Endothelial cell of umbilical vein (primary cell): ENCODE data around the gene ARHGEF37. TPM values are rescaled to one million over a fixed set of nuclear protein-coding genes. Genes with fewer than 3 reads are reported as not detected.

ENCODE experiments used
- BruUV-seq: library from RNA; stranded (reverse); fragments of 400-500 nt; replicated peaks from 2 replicates; lab custom pipeline; 2021; lab: Mats Ljungman, UMichigan
- CTCF ChIA-PET: fragments of 300-600, 350-600 bp; sonication (Branson Sonifier 250); formaldehyde crosslinking; loops from one replicate; lab custom pipeline; 2021; ENCODE audit warnings: antibody characterized with exemption, inconsistent platforms; lab: Charles Lee
- POLR2A ChIA-PET: fragments of 300-600, 350-600 bp; sonication (Branson Sonifier 250); formaldehyde crosslinking; loops from one replicate; lab custom pipeline; 2021; ENCODE audit warnings: antibody characterized with exemption, inconsistent platforms; lab: Charles Lee
- DNase-seq: peaks from one replicate; pipeline ENCODE4 v3.0.0-alpha.2; 2011; ENCODE audit warnings: low read depth, low spot score
- FAIRE-seq: peaks from 2 replicates; lab custom pipeline; 2011; peaks lifted over from hg19 to GRCh38; lab: Jason Lieb, UNC
- H2AFZ ChIP-seq: 2 replicates; pipeline ENCODE4 v1.6.0; 2012; ENCODE audit warnings: low read depth, low read length, control low read depth, inconsistent platforms
- H3K27ac ChIP-seq: 2 replicates; pipeline ENCODE4 v1.5.1; 2011; ENCODE audit warnings: low read depth, mild to moderate bottlenecking, control low read depth, low read length, moderate library complexity; ENCODE audit not compliant: insufficient read depth
- H3K27me3 ChIP-seq, 2 experiments: 2 replicates each; pipeline versions ENCODE4 v1.6.0 to v1.6.1; 2011; ENCODE audit warnings: low read length in 2 of 2, mixed read lengths in 1 of 2; ENCODE audit not compliant: control insufficient read depth in 2 of 2, insufficient read depth in 2 of 2
- H3K36me3 ChIP-seq, 2 experiments: 2 replicates in 1 of 2; 3 replicates in 1 of 2; pipeline ENCODE4 v1.5.1; 2011; ENCODE audit warnings: low read length in 2 of 2, mild to moderate bottlenecking in 1 of 2, moderate library complexity in 1 of 2; ENCODE audit not compliant: control insufficient read depth in 2 of 2, insufficient read depth in 2 of 2; ENCODE audit errors: extremely low read depth in 1 of 2
- H3K4me1 ChIP-seq: 3 replicates; pipeline ENCODE4 v1.5.1; 2011; ENCODE audit warnings: mild to moderate bottlenecking, low read length; ENCODE audit not compliant: control insufficient read depth, insufficient read depth; ENCODE audit errors: extremely low read depth
- H3K4me2 ChIP-seq: 2 replicates; pipeline ENCODE4 v1.6.1; 2011; ENCODE audit warnings: low read length, control low read depth, mixed read lengths; ENCODE audit not compliant: insufficient read depth
- H3K4me3 ChIP-seq, 3 experiments: fragments of 200-600 bp in 1 of 3; sonication (generic), shearing (Covaris generic) in 1 of 3; replicated peaks in 1 of 3; 2 replicates each; pipeline ENCODE4 v1.5.1; 2011 to 2016; ENCODE audit warnings: control low read depth in 3 of 3, low read length in 3 of 3, mild to moderate bottlenecking in 2 of 3, inconsistent platforms in 1 of 3, low read depth in 1 of 3, moderate library complexity in 1 of 3; ENCODE audit not compliant: insufficient read depth in 1 of 3
- H3K79me2 ChIP-seq: 2 replicates; pipeline ENCODE4 v1.6.0; 2012; ENCODE audit warnings: low read length, inconsistent platforms; ENCODE audit not compliant: control insufficient read depth, insufficient read depth
- H3K9ac ChIP-seq: replicated peaks from 2 replicates; pipeline ENCODE3; 2011; ENCODE audit warnings: low read length, control low read depth; ENCODE audit not compliant: insufficient read depth; ENCODE audit errors: extremely low read depth
- H3K9me1 ChIP-seq: replicated peaks from 3 replicates; pipeline ENCODE4 v1.6.0; 2011; ENCODE audit warnings: mild to moderate bottlenecking, low read length; ENCODE audit not compliant: control insufficient read depth, insufficient read depth; ENCODE audit errors: extremely low read depth
- H3K9me3 ChIP-seq: replicated peaks from 2 replicates; pipeline ENCODE4 v1.5.1; 2012; ENCODE audit warnings: low read length, inconsistent platforms; ENCODE audit not compliant: control insufficient read depth, insufficient read depth
- H4K20me1 ChIP-seq: replicated peaks from 2 replicates; pipeline ENCODE3; 2011; ENCODE audit warnings: mild to moderate bottlenecking, low read length; ENCODE audit not compliant: control insufficient read depth, insufficient read depth; ENCODE audit errors: extremely low read depth
- CTCF ChIP-seq, 2 donors: IDR thresholded peaks; 1 replicate in 1 of 2; 2 replicates in 1 of 2; pipeline ENCODE4 v1.5.1; 2011; ENCODE audit warnings: low read length in 2 of 2, mild to moderate bottlenecking in 2 of 2, moderate library complexity in 2 of 2, control low read depth in 1 of 2, inconsistent platforms in 1 of 2, low read depth in 1 of 2; ENCODE audit not compliant: insufficient read depth in 1 of 2; ENCODE audit errors: extremely low read depth in 1 of 2
- EZH2 ChIP-seq: IDR thresholded peaks from 2 replicates; pipeline ENCODE4 v1.6.1; 2012; ENCODE audit warnings: borderline replicate concordance, low read depth, mild to moderate bottlenecking, moderate library complexity, low read length, inconsistent platforms; ENCODE audit not compliant: severe bottlenecking
- GATA2 ChIP-seq: IDR thresholded peaks from 2 replicates; pipeline ENCODE4 v1.7.0; 2011; ENCODE audit warnings: low read depth, mild to moderate bottlenecking, moderate library complexity, mixed read lengths, low read length; ENCODE audit not compliant: insufficient read length, insufficient read depth
- JUN ChIP-seq: IDR thresholded peaks from 2 replicates; pipeline ENCODE4 v1.6.1; 2011; ENCODE audit warnings: borderline replicate concordance, low read depth; ENCODE audit not compliant: insufficient read length, insufficient read depth
- MYC ChIP-seq: IDR thresholded peaks from one replicate; pipeline ENCODE4 v1.6.1; 2011; ENCODE audit warnings: mild to moderate bottlenecking, low read depth, low read length
- POLR2A ChIP-seq: IDR thresholded peaks from 2 replicates; pipeline ENCODE4 v1.6.1; 2012; ENCODE audit warnings: low read depth, mild to moderate bottlenecking, control low read depth, low read length
- POLR2AphosphoS5 ChIP-seq: IDR thresholded peaks from 2 replicates; pipeline ENCODE4 v1.6.1; 2012; ENCODE audit warnings: low read depth, mild to moderate bottlenecking, control low read depth, low read length, moderate library complexity; ENCODE audit not compliant: insufficient read depth
- dilution Hi-C: fragments of 300-500 bp; cut with MboI; formaldehyde crosslinking; loops from one replicate; pipeline ENCODE4 v1.15.0; 2019; ENCODE audit warnings: low sequenced_read_pairs; ENCODE audit not compliant: extremely low pct_ligation_motif_present
- intact Hi-C: fragments of 100-400 bp; cut with micrococcal nuclease; formaldehyde crosslinking; loops from one replicate; pipeline ENCODE4 v1.10.0; 2022
- polyA plus RNA-seq, 4 experiments: library from polyadenylated mRNA; depleted of rRNA in 3 of 4; stranded (reverse) in 3 of 4; unstranded in 1 of 4; fragments of >200 nt; gene quantifications; 2 replicates each; pipeline versions ENCODE4 v1.2.1 to v1.2.3, GENCODE V29; 2011 to 2012; ENCODE audit warnings: missing spikeins in 1 of 4
- total RNA-seq: library from RNA; stranded (reverse); gene quantifications from 2 replicates; pipeline ENCODE4 v1.2.3, GENCODE V29; 2021

Gene ARHGEF37
- total and polyA plus RNA-seq, 2 donors (not counting 3 experiments of a cell fraction or from before 2014, with no cell fraction given), result 4.9 to 7.0 TPM

- H3K36me3 ChIP-seq, result no peaks in the 10 kb centered on the region
- no peaks in the 10 kb centered on the region for H3K79me2 ChIP-seq
- H3K27me3 ChIP-seq, result no peaks in the 10 kb centered on the region
- ChIA-PET CTCF (interaction anchor here (1.2 to 5.5 kb wide), 5 partner anchors 15 to 146 kb away, joined by 3 to 40 read pairs (median 5); no protein-coding TSS in a partner anchor), POLR2A (interaction anchor here (1.3 to 1.9 kb wide), 2 partner anchors 19 to 129 kb away, joined by 4 to 6 read pairs; no protein-coding TSS in a partner anchor)
- H3K9me3 ChIP-seq, result no peaks in the 10 kb centered on the region
- TSS peak; percentile 84 for BruUV-seq
- H4K20me1 ChIP-seq, result no peaks in the 10 kb centered on the region
- dilution Hi-C loops (no loop called here), intact Hi-C loops (loop anchor here (1.0 kb wide), 3 partner anchors 16 to 38 kb away; no protein-coding TSS in a partner anchor)
- TF ChIP-seq EZH2 (no peak), JUN (no peak), CTCF (IDR thresholded peaks at IDR 0.05; ENCODE audit: extremely low read depth in 1 of 2, insufficient read depth in 1 of 2, low read depth in 1 of 2, low read length in 2 of 2) (no peak), POLR2A (no peak), MYC (no peak), GATA2 (no peak), POLR2AphosphoS5 (no peak)
- H2AFZ ChIP-seq, result peak overlapping the region; percentile 82
- peak overlapping the region; percentile 83 for H3K27ac ChIP-seq
- H3K9me1 ChIP-seq, result no peaks in the 10 kb centered on the region
- FAIRE-seq (peak; percentile 4), DNase-seq (no peak)
- peak overlapping the region; percentile 75 for H3K4me2 ChIP-seq
- H3K9ac ChIP-seq, result peak overlapping the region; percentile 66
- H3K4me3 ChIP-seq, result peak overlapping the region in 2 of 3 experiments; percentile 14 to 54
- H3K4me1 ChIP-seq, result peaks cover 29% of the 10 kb centered on the region
Measured at GRCh38 chr5:149580808-149581191, 498 bp upstream of the ARHGEF37 start.
